ENCODE results near the gene PBRM1.

DNA sequence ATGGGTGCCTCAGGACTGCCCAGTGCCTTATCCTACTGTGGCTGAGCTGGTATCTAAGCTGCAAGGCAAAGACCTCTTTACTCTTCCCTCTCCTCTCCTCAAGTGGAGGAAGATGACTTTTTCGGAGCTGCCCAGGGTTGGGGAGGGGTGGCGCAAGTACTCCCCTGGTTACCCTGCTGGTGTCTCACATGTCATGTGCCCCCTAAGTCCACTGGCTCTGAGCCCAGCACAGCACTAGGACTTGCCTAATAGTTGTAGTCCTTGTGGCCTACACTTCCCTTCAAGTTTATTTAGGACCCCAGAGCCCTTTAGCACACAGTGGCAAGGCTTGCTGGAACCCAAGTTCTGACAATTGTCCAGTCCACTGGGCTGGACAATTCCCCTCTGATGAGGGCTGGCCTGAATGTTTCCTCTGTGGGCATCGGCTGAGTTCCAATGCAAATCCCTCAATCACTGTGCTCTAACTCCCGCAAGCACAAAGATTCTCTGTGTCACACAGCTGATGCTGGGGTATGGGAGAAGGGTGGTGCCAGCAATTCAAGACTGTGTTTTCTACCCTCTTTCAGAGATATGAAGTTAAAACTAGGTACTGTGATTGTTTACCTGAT, 89.0 kb downstream of the PBRM1 start:
- no peak for TF ChIP-seq POLR2A (IDR thresholded peaks at IDR 0.05)
- TF ChIP-seq, protein P1, sequence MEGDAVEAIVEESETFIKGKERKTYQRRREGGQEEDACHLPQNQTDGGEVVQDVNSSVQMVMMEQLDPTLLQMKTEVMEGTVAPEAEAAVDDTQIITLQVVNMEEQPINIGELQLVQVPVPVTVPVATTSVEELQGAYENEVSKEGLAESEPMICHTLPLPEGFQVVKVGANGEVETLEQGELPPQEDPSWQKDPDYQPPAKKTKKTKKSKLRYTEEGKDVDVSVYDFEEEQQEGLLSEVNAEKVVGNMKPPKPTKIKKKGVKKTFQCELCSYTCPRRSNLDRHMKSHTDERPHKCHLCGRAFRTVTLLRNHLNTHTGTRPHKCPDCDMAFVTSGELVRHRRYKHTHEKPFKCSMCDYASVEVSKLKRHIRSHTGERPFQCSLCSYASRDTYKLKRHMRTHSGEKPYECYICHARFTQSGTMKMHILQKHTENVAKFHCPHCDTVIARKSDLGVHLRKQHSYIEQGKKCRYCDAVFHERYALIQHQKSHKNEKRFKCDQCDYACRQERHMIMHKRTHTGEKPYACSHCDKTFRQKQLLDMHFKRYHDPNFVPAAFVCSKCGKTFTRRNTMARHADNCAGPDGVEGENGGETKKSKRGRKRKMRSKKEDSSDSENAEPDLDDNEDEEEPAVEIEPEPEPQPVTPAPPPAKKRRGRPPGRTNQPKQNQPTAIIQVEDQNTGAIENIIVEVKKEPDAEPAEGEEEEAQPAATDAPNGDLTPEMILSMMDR (IDR thresholded peaks at IDR 0.05) = no peak

Measured in heart left ventricle (tissue), 13 donors.